Transverse colon (tissue), 4 donors: ENCODE data around the gene NOTCH1. TPM values are rescaled to one million over a fixed set of nuclear protein-coding genes. Genes with fewer than 3 reads are reported as not detected.

Experiments used
- DNase-seq: peaks from one replicate; pipeline ENCODE4 v3.0.0-alpha.2; 2019
- H3K27ac ChIP-seq, 4 donors: fragments of 200-600 bp; sonication (generic); 2 replicates each; pipeline ENCODE4 v1.5.1; 2016 to 2018; ENCODE audit warnings: inconsistent platforms in 4 of 4
- H3K27me3 ChIP-seq: fragments of 200-600 bp; sonication (generic); 2 replicates; pipeline ENCODE4 v1.5.1; 2017; ENCODE audit warnings: inconsistent platforms
- H3K36me3 ChIP-seq, 4 donors: fragments of 200-600 bp; sonication (generic); 2 replicates each; pipeline ENCODE4 v1.5.1; 2017 to 2019; ENCODE audit warnings: inconsistent platforms in 4 of 4
- H3K4me1 ChIP-seq, 4 donors: fragments of 200-600 bp; sonication (generic); 2 replicates each; pipeline ENCODE4 v1.5.1; 2017 to 2020; ENCODE audit warnings: inconsistent platforms in 4 of 4
- H3K4me3 ChIP-seq, 4 donors: fragments of 200-600 bp; sonication (generic); 1 replicate in 1 of 4; 2 replicates in 3 of 4; pipeline versions ENCODE4 v1.5.1 to v1.6.1; 2017 to 2019; ENCODE audit warnings: inconsistent platforms in 4 of 4
- H3K9me3 ChIP-seq, 2 donors: fragments of 200-600 bp; sonication (generic); 2 replicates each; pipeline ENCODE4 v1.5.1; 2017 to 2019; ENCODE audit warnings: inconsistent platforms in 2 of 2
- EP300 ChIP-seq: sonication (generic); formaldehyde crosslinking; IDR thresholded peaks from one replicate; pipeline ENCODE4 v1.6.1; 2017; ENCODE audit warnings: antibody characterized with exemption, low read depth
- POLR2A ChIP-seq: fragments of 450-650 bp; IDR thresholded peaks from one replicate; pipeline ENCODE4 v1.6.1; 2016; ENCODE audit warnings: antibody characterized with exemption, mild to moderate bottlenecking, moderate library complexity
- POLR2AphosphoS5 ChIP-seq, 3 donors: sonication (generic); formaldehyde crosslinking; IDR thresholded peaks; one replicate each; pipeline ENCODE4 v1.6.1; 2016; ENCODE audit warnings: antibody characterized with exemption in 3 of 3
- WGBS, 2 donors: methylation state at CpG; one replicate each; pipeline ENCODE4 v1.1.5; 2018; ENCODE audit warnings: low coverage in 1 of 2; 5-methylcytosine and 5-hydroxymethylcytosine counted together
- in situ Hi-C, 4 donors: fragments of 200-750 bp; cut with MboI; loops; one replicate each; pipeline versions ENCODE4 v1.15.0 to v1.15.1; 2017; ENCODE audit warnings: low sequenced_read_pairs in 3 of 4, low pct_ligation_motif_present in 1 of 4, low pct_unique_long_range_greater_than_20kb in 1 of 4
- intact Hi-C: fragments of 100-400 bp; cut with DNase I; formaldehyde crosslinking; loops from one replicate; pipeline ENCODE4 v1.15.1; 2023; ENCODE audit warnings: low total_unique reads
- total RNA-seq, 4 donors: library from RNA; depleted of rRNA; stranded (reverse); fragments of >200 nt; gene quantifications; one replicate each; pipeline ENCODE4 v1.1.0, GENCODE V29; 2016
- TF ChIP-seq, protein P1 (sequence below), 5 experiments: fragments of 200-600 bp in 3 of 5; fragments of 450-650 bp in 2 of 5; sonication (generic) in 3 of 5; IDR thresholded peaks; 1 replicate in 2 of 5; 2 replicates in 3 of 5; pipeline ENCODE4 v1.5.1; 2016 to 2017; ENCODE audit warnings: antibody characterized with exemption in 5 of 5, inconsistent platforms in 3 of 5, mild to moderate bottlenecking in 2 of 5, moderate library complexity in 1 of 5

NOTCH1 gene
- total RNA-seq, 4 donors from 2014 or later = 48.2 to 154 (median 98.2) TPM

GRCh38 chr9:136570916-136571315 is 25.1 kb upstream of the NOTCH1 start:
- in situ Hi-C loops (no loop called here), intact Hi-C loops (no loop called here)
- Histone ChIP-seq H3K4me1 (peaks cover 20 to 31% (median 22%) of the 10 kb centered on the region in 4 donors), H3K27me3 (no peaks in the 10 kb centered on the region), H3K36me3 (no peaks in the 10 kb centered on the region), H3K4me3 (no peak overlapping the region), H3K9me3 (no peaks in the 10 kb centered on the region), H3K27ac (no peak overlapping the region)
- DNase-seq = no peak
- WGBS, 2 donors = 70 to 88% methylated on average over 2 to 19 of the region's 19 CpGs
- TF ChIP-seq POLR2AphosphoS5 (IDR thresholded peaks at IDR 0.05) = no peak
- TF ChIP-seq, protein P1, sequence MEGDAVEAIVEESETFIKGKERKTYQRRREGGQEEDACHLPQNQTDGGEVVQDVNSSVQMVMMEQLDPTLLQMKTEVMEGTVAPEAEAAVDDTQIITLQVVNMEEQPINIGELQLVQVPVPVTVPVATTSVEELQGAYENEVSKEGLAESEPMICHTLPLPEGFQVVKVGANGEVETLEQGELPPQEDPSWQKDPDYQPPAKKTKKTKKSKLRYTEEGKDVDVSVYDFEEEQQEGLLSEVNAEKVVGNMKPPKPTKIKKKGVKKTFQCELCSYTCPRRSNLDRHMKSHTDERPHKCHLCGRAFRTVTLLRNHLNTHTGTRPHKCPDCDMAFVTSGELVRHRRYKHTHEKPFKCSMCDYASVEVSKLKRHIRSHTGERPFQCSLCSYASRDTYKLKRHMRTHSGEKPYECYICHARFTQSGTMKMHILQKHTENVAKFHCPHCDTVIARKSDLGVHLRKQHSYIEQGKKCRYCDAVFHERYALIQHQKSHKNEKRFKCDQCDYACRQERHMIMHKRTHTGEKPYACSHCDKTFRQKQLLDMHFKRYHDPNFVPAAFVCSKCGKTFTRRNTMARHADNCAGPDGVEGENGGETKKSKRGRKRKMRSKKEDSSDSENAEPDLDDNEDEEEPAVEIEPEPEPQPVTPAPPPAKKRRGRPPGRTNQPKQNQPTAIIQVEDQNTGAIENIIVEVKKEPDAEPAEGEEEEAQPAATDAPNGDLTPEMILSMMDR (IDR thresholded peaks at IDR 0.05) = no peak
- TF ChIP-seq EP300 = no peak
- TF ChIP-seq POLR2A = no peak

GRCh38 chr9:136570191-136570845 is 24.5 kb upstream of the NOTCH1 start:
- TF ChIP-seq POLR2A (no peak), POLR2AphosphoS5 (IDR thresholded peaks at IDR 0.05) (no peak), EP300 (no peak)
- TF ChIP-seq, protein P1 (IDR thresholded peaks at IDR 0.05) = no peak
- in situ Hi-C loops = no loop called here
- Histone ChIP-seq H3K4me3 (no peak overlapping the region), H3K4me1 (peaks cover 26 to 37% (median 27%) of the 10 kb centered on the region in 4 donors), H3K27me3 (no peaks in the 10 kb centered on the region), H3K36me3 (no peaks in the 10 kb centered on the region), H3K27ac (no peak overlapping the region), H3K9me3 (no peaks in the 10 kb centered on the region)
- DNase-seq = no peak
- WGBS, 2 donors = 85% methylated on average over 14 of the region's 18 CpGs; no CpG with 5 or more reads in 1 of the 2 donors
- intact Hi-C loops = no loop called here

DNA sequence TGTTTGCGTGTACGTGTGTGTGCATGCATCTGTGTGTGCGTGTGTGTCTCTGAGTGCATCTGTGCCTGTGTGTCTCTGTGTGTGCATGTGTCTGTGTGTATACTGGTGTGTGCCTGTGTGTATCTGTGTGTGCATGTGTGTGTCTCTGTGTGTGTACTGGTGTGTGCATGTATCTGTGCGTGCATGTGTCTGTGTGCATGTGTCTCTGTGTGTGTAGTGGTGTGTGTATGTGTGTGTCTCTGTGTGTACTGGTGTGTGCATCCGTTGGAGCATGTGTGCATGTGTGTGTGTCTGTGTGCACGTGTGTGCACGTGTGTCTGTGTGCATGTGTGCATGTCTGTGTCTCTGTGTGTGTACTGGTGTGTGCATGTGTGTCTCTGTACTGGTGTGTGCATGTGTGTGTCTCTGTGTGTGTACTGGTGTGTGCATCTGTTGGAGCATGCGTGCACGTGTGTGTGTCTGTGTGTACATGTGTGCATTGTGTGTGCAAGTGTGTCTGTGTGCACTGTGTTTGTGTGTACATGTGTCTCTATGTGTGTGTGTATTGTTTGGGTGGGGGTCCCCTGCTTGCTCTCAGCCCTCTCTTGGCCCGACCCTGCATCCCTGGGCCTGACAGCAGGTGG is 23.8 kb upstream of the NOTCH1 start:
- Histone ChIP-seq H3K9me3 (no peaks in the 10 kb centered on the region), H3K4me3 (no peak overlapping the region), H3K36me3 (no peaks in the 10 kb centered on the region), H3K27ac (no peak overlapping the region), H3K27me3 (no peaks in the 10 kb centered on the region), H3K4me1 (peaks cover 32 to 44% (median 33%) of the 10 kb centered on the region in 4 donors)
- in situ Hi-C loops (no loop called here), intact Hi-C loops (no loop called here)
- WGBS, 2 donors = 90 to 93% methylated on average over 2 to 10 of the region's 10 CpGs
- DNase-seq = no peak
- TF ChIP-seq EP300 = no peak
- TF ChIP-seq, protein P1 (IDR thresholded peaks at IDR 0.05) = no peak

DNA sequence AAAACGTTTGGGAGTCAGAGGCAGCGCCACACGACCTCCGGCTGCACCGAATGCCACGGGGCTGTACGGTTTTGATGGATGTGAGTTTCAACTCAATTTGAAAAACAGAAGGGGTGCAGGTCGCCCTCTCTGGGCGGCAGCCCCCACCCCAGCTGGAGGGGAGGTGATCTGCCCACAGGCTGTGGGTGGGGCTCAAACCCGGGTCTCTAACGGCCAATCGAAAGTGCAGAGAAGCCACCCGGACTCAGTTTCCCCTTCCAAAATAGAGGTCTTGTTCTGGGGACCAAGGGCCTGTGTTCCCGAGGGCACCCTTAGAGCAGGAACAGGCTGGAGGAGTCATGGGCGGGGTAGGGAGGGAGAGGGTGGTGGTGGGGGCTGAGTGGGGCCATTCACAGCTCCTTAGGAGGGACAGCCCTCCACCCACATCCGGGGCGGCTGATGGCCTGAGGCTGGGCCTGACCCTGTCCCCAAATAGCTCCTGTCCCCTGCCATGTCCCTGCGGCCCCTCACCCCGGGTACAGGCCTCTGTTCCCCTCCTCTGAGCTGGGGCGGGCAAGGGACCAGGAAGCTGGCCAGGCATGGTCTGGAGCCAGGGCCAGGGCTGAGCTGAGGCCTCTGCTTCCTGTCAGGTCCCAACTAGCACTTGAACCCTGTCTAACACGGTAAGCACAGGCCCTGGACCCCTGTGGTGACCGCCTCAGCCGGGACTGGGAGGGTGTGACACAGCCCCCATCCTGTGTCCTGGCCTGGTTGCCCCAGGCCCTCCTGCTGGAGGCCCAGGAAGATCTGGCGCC is 22.6 kb upstream of the NOTCH1 start:
- H3K4me1 ChIP-seq = peaks cover 38 to 55% (median 40%) of the 10 kb centered on the region in 4 donors
- intact Hi-C loops = no loop called here
- H3K9me3 ChIP-seq = no peaks in the 10 kb centered on the region
- in situ Hi-C loops = no loop called here
- H3K27ac ChIP-seq = peak overlapping the region; percentile 64 to 88 (median 68)
- DNase-seq = no peak
- no peaks in the 10 kb centered on the region for H3K27me3 ChIP-seq
- no peak overlapping the region for H3K4me3 ChIP-seq
- WGBS, 2 donors = 51% methylated on average over 24 of the region's 24 CpGs; no CpG with 5 or more reads in 1 of the 2 donors
- H3K36me3 ChIP-seq = no peaks in the 10 kb centered on the region
- TF ChIP-seq POLR2AphosphoS5 (IDR thresholded peaks at IDR 0.05) (no peak), POLR2A (no peak), EP300 (no peak)
- TF ChIP-seq, protein P1 (IDR thresholded peaks at IDR 0.05) = no peak
